Lower leg skin (tissue), 4 donors: ENCODE measurements around the gene GID4. TPM values are rescaled to one million over a fixed set of nuclear protein-coding genes. Genes with fewer than 3 reads are reported as not detected.
A peak's percentile ranks its signal among the peaks of the same experiment; 100 is the strongest.

Experiments used
- DNase-seq, 2 donors: peaks; one replicate each; pipeline ENCODE4 v3.0.0-alpha.2; 2019; ENCODE audit warnings: low spot score in 2 of 2
- H3K4me3 ChIP-seq: fragments of 200-600 bp; sonication (generic); 2 replicates; pipeline ENCODE4 v1.5.1; 2017; ENCODE audit warnings: mild to moderate bottlenecking, low read depth; ENCODE audit not compliant: poor library complexity, severe bottlenecking
- POLR2A ChIP-seq, 2 donors: fragments of 450-650 bp; IDR thresholded peaks; one replicate each; pipeline ENCODE4 v1.6.1; 2016 to 2017; ENCODE audit warnings: antibody characterized with exemption in 2 of 2, mild to moderate bottlenecking in 1 of 2, moderate library complexity in 1 of 2
- WGBS, 2 donors: methylation state at CpG; one replicate each; pipeline ENCODE4 v1.1.5; 2018; 5-methylcytosine and 5-hydroxymethylcytosine counted together
- intact Hi-C: fragments of 100-400 bp; cut with DNase I; formaldehyde crosslinking; loops from one replicate; pipeline ENCODE4 v1.15.0; 2023; ENCODE audit warnings: low total_unique reads
- total RNA-seq, 4 donors: library from RNA; depleted of rRNA; stranded (reverse); fragments of >200 nt; gene quantifications; one replicate each; pipeline ENCODE4 v1.1.0, GENCODE V29; 2016
- TF ChIP-seq, protein P1 (sequence below), 3 donors: fragments of 450-650 bp; IDR thresholded peaks; one replicate each; pipeline ENCODE4 v1.5.1; 2016; ENCODE audit warnings: antibody characterized with exemption in 3 of 3, mild to moderate bottlenecking in 3 of 3, moderate library complexity in 2 of 3

The GID4 gene
- total RNA-seq, 4 donors from 2014 or later, result 23.0 to 30.1 (median 24.1) TPM

- DNase-seq, result peak in 1 of 2 donors; percentile 70
- WGBS, 2 donors, result 91 to 93% methylated on average over 11 to 15 of the region's 15 CpGs
- intact Hi-C loops, result no loop called here
- H3K4me3 ChIP-seq, result no peak overlapping the region
- TF ChIP-seq POLR2A (IDR thresholded peaks at IDR 0.05), result no peak
- TF ChIP-seq, protein P1, sequence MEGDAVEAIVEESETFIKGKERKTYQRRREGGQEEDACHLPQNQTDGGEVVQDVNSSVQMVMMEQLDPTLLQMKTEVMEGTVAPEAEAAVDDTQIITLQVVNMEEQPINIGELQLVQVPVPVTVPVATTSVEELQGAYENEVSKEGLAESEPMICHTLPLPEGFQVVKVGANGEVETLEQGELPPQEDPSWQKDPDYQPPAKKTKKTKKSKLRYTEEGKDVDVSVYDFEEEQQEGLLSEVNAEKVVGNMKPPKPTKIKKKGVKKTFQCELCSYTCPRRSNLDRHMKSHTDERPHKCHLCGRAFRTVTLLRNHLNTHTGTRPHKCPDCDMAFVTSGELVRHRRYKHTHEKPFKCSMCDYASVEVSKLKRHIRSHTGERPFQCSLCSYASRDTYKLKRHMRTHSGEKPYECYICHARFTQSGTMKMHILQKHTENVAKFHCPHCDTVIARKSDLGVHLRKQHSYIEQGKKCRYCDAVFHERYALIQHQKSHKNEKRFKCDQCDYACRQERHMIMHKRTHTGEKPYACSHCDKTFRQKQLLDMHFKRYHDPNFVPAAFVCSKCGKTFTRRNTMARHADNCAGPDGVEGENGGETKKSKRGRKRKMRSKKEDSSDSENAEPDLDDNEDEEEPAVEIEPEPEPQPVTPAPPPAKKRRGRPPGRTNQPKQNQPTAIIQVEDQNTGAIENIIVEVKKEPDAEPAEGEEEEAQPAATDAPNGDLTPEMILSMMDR (IDR thresholded peaks at IDR 0.05), result no peak
These were observed 20.7 kb upstream of the GID4 start for GRCh38 chr17:18018411-18018921.

DNA sequence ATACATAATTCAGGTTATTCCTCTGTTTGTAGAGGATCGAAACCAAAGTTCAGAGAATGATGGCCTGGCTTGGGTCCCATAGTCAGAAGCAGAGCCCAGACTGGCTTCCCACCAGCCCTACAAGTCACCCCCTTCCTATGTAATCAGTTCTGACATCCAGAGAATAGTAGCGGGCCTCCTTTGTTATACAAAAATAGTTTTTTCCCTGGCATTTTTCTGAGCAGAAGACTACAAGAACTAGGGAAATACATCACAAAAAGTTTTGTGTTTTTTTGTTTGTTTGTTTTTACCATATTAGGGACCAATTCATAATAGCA is 19.4 kb upstream of the GID4 start:
- no peak for TF ChIP-seq POLR2A (IDR thresholded peaks at IDR 0.05)
- TF ChIP-seq, protein P1 (IDR thresholded peaks at IDR 0.05), result no peak
- WGBS, 2 donors, result 80 to 89% methylated on average over 2 of the region's 2 CpGs
- intact Hi-C loops, result no loop called here

DNA sequence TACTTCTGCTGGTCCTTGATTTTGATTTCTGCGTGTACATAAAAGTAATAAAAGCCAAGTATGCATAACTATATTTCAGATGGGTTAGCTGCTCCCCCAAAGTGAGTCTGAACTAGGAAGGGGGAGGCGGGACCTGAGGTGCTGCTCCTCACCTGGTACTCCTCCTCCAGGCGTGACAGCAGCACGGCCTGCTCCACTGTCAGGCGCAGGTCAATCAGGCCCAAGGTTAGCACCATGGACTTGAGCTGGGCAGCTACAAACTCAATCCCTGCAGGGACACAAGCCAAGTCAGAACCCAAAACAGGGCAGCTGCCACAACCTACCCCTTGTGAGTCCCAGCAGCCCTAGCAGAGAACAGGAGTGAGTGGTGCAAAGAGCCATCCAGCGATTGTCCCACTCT is 18.2 kb upstream of the GID4 start:
- 95 to 96% methylated on average over 6 of the region's 6 CpGs for WGBS, 2 donors
- peak in 1 of 2 donors; percentile 70 for DNase-seq
- intact Hi-C loops, result no loop called here
- TF ChIP-seq, protein P1 (IDR thresholded peaks at IDR 0.05), result no peak
- no peak for TF ChIP-seq POLR2A (IDR thresholded peaks at IDR 0.05)
- H3K4me3 ChIP-seq, result no peak overlapping the region

More for the DNA sequence above, 19.4 kb upstream of the GID4 start:
- no peak overlapping the region for H3K4me3 ChIP-seq
- DNase-seq, result no peak

DNA sequence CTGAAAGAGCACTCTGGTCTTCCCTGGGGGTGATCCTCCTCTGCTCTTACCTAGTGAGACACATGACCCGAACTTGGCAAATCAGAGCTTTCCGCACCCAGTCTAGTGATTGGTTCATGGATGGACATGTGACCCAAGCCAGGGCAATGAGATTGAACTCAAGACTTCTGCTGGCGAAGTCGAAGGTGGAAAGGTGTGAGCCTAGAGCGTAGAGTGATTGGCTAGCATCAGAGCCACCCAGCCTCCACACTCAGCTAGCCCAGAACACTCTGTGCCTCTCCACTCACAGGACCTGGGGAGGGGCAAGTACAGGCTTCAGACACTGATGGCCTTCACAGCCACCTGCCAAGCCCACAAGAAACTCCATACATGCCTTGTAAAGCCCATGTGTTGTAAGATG is 17.8 kb upstream of the GID4 start:
- no peak overlapping the region for H3K4me3 ChIP-seq
- intact Hi-C loops, result no loop called here
- TF ChIP-seq POLR2A (IDR thresholded peaks at IDR 0.05), result no peak
- TF ChIP-seq, protein P1 (IDR thresholded peaks at IDR 0.05), result no peak
- DNase-seq, result peak in 1 of 2 donors; percentile 59
- WGBS, 2 donors, result 94 to 98% methylated on average over 5 of the region's 5 CpGs

GRCh38 chr17:18025241-18025944 is 13.8 kb upstream of the GID4 start:
- H3K4me3 ChIP-seq, result no peak overlapping the region
- peak in 1 of 2 donors; percentile 68 for DNase-seq
- intact Hi-C loops, result no loop called here
- WGBS, 2 donors, result 40 to 45% methylated on average over 5 of the region's 5 CpGs
- TF ChIP-seq POLR2A (IDR thresholded peaks at IDR 0.05), result no peak
- TF ChIP-seq, protein P1 (IDR thresholded peaks at IDR 0.05), result no peak
